Measurements from ENCODE around the gene PIWIL4.

The PIWIL4 gene

DNA sequence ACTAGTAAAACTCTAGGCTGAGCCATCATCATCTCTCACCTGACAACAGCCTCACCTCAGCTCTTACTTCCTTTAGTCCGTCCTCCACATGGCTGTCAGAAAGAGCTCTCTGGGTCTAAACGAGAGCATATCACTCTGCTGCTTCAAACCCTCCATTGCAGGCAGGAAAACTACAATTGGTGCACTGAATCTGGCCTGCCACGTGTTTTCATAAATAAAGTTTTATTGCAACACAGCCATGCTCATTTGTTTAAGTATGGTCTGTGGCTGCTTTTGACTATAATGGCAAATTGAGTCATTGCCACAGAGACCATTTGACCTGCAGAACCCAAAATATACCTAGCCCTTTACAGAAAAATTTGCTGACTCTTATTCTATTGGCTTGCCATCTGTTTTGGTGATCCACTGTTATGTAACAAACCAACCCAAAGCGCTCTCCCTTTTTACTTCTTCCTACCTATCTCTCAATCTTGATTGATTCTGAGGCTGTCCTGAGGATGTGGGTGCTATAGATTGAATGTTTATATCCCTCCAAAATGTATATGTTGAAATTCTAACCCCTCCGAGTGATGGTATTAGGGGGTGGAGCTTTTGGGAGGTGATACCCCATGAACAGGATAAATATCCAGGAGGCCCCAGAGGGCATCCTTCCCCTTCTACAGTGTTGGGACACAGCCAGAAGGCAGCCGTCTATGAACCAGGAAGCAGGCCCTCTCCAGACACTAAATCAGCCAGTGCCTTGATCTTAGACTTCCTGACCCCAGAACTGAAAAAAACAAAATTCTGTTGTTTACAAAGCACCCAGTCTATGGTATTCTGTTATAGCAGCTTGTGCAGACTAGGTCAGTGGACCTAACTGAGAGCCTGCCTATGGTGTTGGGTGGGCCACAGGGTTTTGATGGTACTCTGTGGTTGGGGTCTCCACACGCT lies 99.9 kb downstream of the PIWIL4 start:
- DNase-seq: no peak

DNA sequence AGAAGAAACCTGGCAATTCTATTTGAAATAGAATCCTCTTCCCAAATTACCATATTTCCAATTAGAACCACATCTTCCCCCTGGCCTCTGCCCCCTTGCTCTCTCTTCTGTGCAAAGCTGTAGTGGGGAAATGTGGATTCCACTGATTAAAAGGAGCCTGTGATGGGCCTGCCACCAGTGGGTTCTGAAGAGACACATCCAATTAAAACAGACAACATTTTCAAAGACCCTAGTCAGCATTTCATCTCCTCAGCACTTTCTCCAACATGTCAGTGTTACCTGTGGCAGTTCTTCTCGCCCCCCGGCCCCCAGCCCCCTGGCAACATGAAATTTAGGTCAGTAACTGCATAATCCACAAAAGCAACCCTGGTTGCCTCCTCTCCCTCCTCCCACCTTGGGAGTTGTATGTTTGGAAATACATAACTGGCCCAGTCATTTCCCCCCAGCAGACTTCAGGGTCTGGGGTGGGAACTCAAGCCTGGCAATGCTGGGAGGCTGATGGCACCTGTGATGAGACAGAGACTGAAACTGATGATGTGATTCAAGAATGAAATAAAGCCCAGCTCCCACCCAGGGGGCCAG lies 101.1 kb downstream of the PIWIL4 start:
- DNase-seq: no peak

DNA sequence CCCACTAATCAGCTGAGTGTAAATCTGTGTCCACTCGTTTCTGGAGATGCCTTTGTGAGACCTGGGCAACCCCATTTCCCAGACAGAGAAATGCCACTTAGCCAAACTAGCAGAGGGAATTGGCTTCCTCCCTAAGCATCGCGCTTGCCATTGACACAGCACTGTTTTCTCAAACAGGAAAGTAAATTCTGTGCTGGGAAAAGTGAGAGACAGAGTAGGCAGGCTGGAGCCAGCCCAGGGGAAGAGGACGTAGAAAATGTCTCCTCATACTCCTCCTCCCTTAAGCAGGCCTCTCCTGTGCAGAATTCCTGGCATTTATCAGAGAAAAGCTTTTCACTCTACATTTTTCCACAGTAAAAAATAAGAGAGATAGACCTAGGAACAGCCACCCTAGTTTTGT lies 101.9 kb downstream of the PIWIL4 start:
- DNase-seq: no peak

All from OCI-M1 (cell line).